ENCODE results near the gene ZNF681.

The ZNF681 gene

DNA sequence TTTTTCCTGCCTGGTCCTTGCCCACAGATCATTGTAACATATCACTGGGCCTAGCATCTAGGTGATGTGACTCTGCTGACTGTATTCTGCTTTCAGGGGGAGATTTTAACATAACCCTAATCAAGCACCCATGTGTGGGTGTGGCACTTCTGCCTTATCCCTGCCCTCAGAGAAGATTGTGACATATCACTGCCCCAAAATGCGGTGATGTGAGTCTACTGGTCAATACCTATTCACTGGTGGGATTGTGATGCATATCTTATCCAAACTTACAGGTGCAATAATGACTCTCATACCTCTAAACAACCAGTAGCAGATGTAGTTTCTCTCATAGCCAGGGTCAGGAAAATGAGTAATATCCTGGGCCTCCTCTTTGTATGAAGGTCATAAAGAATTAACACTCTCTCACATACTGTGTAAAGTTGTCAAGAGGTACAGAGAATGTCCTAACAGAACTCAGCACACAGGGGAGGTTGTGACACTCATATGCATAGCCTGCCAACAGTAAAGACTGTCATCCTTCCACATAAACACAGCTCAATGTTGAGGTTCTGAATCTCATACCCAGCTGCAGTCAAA is 12.1 kb upstream of the ZNF681 start:
- H3K4me2 ChIP-seq (ENCODE audit: insufficient read depth, low read length): no peak overlapping the region
- H3K79me2 ChIP-seq (ENCODE audit: insufficient read depth, low read length): peaks cover 53% of the 10 kb centered on the region
- TF ChIP-seq EZH2 (IDR thresholded peaks at IDR 0.05; ENCODE audit: borderline replicate concordance, low read depth, low read length, severe bottlenecking): no peak
- TF ChIP-seq CTCF (IDR thresholded peaks at IDR 0.05; ENCODE audit: borderline replicate concordance, extremely low read depth, low read length, poor library complexity, severe bottlenecking): no peak
- H3K36me3 ChIP-seq (ENCODE audit: insufficient read depth, low read length): peaks cover 12% of the 10 kb centered on the region
- DNase-seq: no peak
- H4K20me1 ChIP-seq (ENCODE audit: insufficient read depth, low read length): no peaks in the 10 kb centered on the region
- no peaks in the 10 kb centered on the region for H3K4me1 ChIP-seq (ENCODE audit: insufficient read depth, low read length)
- H3K27ac ChIP-seq (ENCODE audit: low read length): no peak overlapping the region
- no peak for ATAC-seq (ENCODE audit: insufficient read depth, low read depth)
- H3K27me3 ChIP-seq (ENCODE audit: insufficient read depth, low read length, poor library complexity): no peaks in the 10 kb centered on the region
- H3K9me3 ChIP-seq (ENCODE audit: insufficient read depth, low read length, severe bottlenecking): no peaks in the 10 kb centered on the region
- H2AFZ ChIP-seq (ENCODE audit: low read depth, low read length): no peak overlapping the region
- H3K9ac ChIP-seq (ENCODE audit: low read depth, low read length): no peak overlapping the region
- H3K4me3 ChIP-seq (ENCODE audit: low read depth in 1 of 2, low read length in 2 of 2): no peak overlapping the region

DNA sequence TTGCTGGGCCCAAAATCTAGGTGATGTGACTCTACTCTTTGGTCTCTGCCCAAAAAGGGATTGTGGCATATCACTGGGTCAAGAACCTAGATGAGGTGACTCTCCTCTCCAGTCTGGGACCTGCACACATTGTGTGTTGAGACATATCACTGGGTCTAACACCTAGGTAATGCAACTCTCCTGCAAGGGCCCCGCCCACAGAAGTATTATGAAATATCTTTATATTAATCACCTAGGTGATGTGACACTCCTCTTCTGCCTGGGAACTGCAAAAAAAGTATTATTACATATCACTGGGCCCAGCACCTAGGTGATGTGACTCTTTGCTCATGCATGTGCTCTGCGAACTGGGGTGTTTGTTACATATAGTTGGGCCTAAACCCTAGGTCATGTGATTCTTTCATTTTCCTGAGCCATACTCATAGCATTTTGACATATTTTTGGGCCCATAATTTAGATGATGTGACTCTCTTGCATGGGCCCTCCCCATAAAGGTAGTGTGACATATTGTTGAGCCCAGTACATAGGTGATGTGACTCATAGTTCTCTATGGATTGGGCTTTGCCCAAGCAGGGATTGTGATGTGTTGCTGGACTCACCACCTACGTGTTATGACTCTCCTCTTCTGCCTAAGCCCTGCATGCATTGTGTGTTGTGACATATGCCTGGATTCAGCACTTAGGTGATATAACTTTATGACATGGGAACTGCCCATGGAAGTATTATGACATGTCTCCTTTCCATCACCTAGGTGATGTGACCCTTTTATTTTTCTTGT is 11.2 kb upstream of the ZNF681 start:
- no peak for ATAC-seq (ENCODE audit: insufficient read depth, low read depth)
- H3K27me3 ChIP-seq (ENCODE audit: insufficient read depth, low read length, poor library complexity): no peaks in the 10 kb centered on the region
- no peak overlapping the region for H2AFZ ChIP-seq (ENCODE audit: low read depth, low read length)
- H3K9me3 ChIP-seq (ENCODE audit: insufficient read depth, low read length, severe bottlenecking): no peaks in the 10 kb centered on the region
- H3K4me3 ChIP-seq (ENCODE audit: low read depth in 1 of 2, low read length in 2 of 2): no peak overlapping the region
- TF ChIP-seq CTCF (IDR thresholded peaks at IDR 0.05; ENCODE audit: borderline replicate concordance, extremely low read depth, low read length, poor library complexity, severe bottlenecking) (no peak), EZH2 (IDR thresholded peaks at IDR 0.05; ENCODE audit: borderline replicate concordance, low read depth, low read length, severe bottlenecking) (no peak)
- H3K9ac ChIP-seq (ENCODE audit: low read depth, low read length): no peak overlapping the region
- H3K4me1 ChIP-seq (ENCODE audit: insufficient read depth, low read length): 0 out of 2 replicates have a peak, but pooled peaks cover 4% of the 10 kb centered on the region
- no peaks in the 10 kb centered on the region for H4K20me1 ChIP-seq (ENCODE audit: insufficient read depth, low read length)
- peaks cover 12% of the 10 kb centered on the region for H3K36me3 ChIP-seq (ENCODE audit: insufficient read depth, low read length)
- H3K79me2 ChIP-seq (ENCODE audit: insufficient read depth, low read length): peaks cover 60% of the 10 kb centered on the region
- no peak overlapping the region for H3K4me2 ChIP-seq (ENCODE audit: insufficient read depth, low read length)
- DNase-seq: no peak
- no peak overlapping the region for H3K27ac ChIP-seq (ENCODE audit: low read length)

GRCh38 chr19:23766951-23767350 is 8.3 kb upstream of the ZNF681 start:
- Histone ChIP-seq H3K4me1 (ENCODE audit: insufficient read depth, low read length) (peaks cover 16% of the 10 kb centered on the region; the same call in 1 of the 2 replicates), H3K9me3 (ENCODE audit: insufficient read depth, low read length, severe bottlenecking) (no peaks in the 10 kb centered on the region), H4K20me1 (ENCODE audit: insufficient read depth, low read length) (no peaks in the 10 kb centered on the region), H3K4me2 (ENCODE audit: insufficient read depth, low read length) (no peak overlapping the region), H3K4me3 (ENCODE audit: low read depth in 1 of 2, low read length in 2 of 2) (no peak overlapping the region), H3K36me3 (ENCODE audit: insufficient read depth, low read length) (peaks cover 5% of the 10 kb centered on the region), H3K9ac (ENCODE audit: low read depth, low read length) (no peak overlapping the region), H2AFZ (ENCODE audit: low read depth, low read length) (no peak overlapping the region), H3K27ac (ENCODE audit: low read length) (no peak overlapping the region), H3K27me3 (ENCODE audit: insufficient read depth, low read length, poor library complexity) (no peaks in the 10 kb centered on the region), H3K79me2 (ENCODE audit: insufficient read depth, low read length) (peaks cover 67% of the 10 kb centered on the region)
- DNase-seq (no peak), ATAC-seq (ENCODE audit: insufficient read depth, low read depth) (no peak)
- TF ChIP-seq CTCF (IDR thresholded peaks at IDR 0.05; ENCODE audit: borderline replicate concordance, extremely low read depth, low read length, poor library complexity, severe bottlenecking) (no peak), EZH2 (IDR thresholded peaks at IDR 0.05; ENCODE audit: borderline replicate concordance, low read depth, low read length, severe bottlenecking) (no peak)

Data from DND-41 (cell line).